HG03103 (cell line): ENCODE measurements around the gene YIPF1.
"Not testable (repeated sequence)": the region's sequence is repeated elsewhere in the genome, so short reads cannot be mapped to it uniquely, and the experiment has no call there.

Experiments used
- ATAC-seq: cut with Tn5 transposase; IDR thresholded peaks from one replicate; pipeline ENCODE4 v1.9.1; 2021; ENCODE audit warnings: low read depth; ENCODE audit not compliant: unreplicated experiment

The YIPF1 gene

DNA sequence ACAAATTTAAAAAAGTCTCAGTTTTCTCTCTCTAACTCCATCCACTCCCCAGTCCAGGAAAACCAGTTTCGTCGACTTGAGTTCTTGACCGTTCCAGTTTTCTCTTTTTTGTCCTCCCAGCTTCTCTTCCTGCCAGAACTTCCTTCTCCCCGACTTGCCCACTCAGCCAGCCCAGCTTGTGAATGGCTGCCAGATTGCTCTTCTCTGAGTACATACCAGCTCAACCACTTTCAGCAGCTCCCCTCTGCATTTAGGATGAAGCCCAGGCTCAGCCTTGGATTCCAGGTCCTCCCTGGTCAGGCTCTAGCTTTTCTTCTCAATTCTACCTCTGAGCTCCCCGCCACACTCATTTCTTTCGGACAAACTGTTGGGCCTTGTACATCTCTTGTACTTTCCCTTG, 5.8 kb upstream of the YIPF1 start:
- no peak for ATAC-seq

- ATAC-seq = no peak
Observed at GRCh38 chr1:53894644-53895043, 5.0 kb upstream of the YIPF1 start.

- no peak for ATAC-seq
Observed at GRCh38 chr1:53893999-53894636, 4.5 kb upstream of the YIPF1 start, which contains the start of gene DIO1. Gene DIO1, plus strand, starts transcription at chr1:53894187. Its CDS starts 24 bp downstream, at chr1:53894211.

DNA sequence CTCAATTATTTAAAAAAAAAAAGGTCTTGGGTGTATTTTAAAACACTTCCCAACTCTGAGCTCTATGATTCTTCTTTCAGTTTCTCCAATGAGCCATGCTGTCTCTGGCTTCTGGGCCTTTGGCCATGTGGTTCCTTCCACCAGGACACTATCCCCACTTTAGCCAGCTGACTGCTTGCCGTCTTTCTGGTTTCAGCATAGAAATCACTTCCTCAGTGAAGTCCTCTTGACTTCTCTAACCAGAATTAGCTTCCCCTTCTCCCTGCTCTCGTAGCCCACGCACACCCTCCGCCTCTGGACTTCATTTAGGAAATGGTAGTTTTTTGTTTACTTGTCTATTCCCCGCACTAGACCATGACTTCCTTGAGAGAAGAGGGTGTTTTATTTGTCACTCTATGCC, 3.3 kb upstream of the YIPF1 start:
- no peak for ATAC-seq

DNA sequence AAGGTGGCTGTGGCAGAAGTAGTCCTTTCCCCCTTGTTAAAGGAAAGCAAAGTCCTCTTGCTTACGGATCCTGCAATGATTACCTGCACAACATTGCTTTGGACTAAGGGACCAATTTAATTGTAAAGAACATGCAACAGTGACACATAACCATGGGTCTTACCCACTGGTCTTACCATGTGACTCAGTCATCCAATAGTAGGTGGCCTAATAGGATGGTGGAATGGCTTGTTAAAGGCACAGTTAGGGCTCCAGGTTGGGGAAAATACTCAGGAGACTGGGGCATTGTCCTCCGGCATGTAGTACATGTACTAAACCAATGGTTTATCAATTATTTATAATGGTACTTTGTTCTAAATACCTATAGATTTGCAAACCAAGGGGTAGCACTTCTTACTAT, 2.1 kb upstream of the YIPF1 start:
- no peak for ATAC-seq

DNA sequence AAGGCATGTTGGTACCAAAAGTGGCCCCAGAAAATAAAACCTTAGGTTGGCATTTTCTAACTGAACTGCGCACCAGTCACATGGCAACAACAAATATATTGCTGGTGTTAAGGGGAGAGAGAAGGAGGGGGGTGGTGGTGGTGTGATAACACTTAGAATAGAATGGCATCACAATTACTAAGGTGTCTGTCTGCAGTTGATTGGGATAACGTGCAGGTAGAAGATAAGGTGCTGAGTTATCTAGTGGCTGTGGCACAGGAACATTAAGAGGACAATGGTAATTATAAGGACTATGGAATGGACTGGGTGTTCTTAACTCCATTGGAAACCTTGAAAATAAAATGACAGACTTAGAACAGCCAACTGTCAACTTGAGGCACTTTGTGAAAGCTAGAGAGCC, 1.4 kb upstream of the YIPF1 start:
- no peak for ATAC-seq

- ATAC-seq = no peak
Observed at GRCh38 chr1:53890522-53890941, 935 bp upstream of the YIPF1 start.

DNA sequence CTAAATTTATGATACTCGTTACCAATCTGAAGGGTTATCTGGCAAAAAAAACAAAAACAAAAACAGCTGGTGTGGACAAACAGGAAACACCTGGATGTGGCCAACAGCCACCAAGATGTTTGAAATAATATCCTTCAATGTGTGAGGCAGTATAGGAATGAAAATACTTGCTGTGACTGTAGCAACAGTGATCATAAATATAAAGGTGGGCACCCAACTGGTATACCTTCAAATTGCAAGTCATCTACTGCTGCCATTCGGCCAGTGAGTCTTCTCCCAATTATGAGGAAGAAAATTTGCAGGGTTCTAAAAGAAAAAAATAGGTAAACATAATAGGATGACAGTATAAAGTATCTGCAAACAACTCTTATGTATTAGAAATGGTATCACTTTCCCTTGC, 916 bp downstream of the YIPF1 start:
- ATAC-seq = no peak

DNA sequence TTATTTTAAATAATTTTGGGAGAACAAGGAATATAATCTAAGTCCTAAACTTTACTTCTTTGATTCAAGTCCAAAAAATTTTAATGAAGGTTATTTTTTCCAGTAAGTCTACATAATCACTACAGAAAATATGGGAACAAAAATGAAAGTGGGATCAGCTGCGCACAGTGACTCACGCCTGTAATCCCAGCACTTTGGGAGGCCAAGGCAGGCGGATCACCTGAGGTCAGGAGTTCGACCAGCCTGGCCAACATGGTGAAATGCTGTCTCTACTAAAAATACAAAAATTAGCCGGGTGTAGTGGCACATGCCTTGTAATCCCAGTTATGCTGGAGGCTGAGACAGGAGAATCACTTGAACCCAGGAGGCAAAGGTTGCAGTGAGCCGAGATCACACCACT, 6.0 kb downstream of the YIPF1 start:
- not testable (repeated sequence) for ATAC-seq

- not testable (repeated sequence) for ATAC-seq
Observed at GRCh38 chr1:53881853-53882252, 7.7 kb downstream of the YIPF1 start.

DNA sequence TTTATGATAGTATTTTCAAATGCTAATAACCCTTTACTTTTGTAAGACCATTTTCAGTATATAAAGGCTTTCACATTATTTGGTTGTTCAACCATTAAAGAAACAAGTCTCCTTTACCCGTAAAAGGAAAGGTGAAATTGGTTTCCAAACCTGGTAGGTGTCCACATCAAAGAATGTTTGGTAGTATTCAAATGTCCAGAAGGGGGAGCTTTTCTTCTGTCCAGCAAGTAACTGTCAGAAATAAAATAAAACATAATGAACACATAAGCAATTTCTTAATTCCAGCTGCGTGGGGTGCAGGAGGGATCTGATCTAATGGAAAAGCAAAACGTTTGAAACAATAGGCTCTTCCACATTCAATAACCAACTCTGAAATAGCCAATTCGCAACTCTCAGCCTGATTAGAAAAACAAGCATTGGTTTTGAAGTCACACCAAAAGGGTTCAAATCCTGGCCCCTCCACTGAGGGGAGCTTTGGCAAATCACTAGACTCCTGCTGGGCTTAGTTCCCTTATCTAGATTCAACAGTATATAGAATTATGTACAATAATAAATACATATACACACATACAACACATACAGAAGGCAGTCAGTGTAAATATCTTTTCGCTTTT, 11.0 kb downstream of the YIPF1 start:
- ATAC-seq = no peak

GRCh38 chr1:53875150-53875549, 14.4 kb downstream of the YIPF1 start:
- ATAC-seq = not testable (repeated sequence)

- ATAC-seq = no peak
Observed at GRCh38 chr1:53871773-53872484, 17.7 kb downstream of the YIPF1 start.

GRCh38 chr1:53871221-53871620, 18.4 kb downstream of the YIPF1 start:
- ATAC-seq = no peak

GRCh38 chr1:53869454-53870117, 20.0 kb downstream of the YIPF1 start:
- no peak for ATAC-seq

DNA sequence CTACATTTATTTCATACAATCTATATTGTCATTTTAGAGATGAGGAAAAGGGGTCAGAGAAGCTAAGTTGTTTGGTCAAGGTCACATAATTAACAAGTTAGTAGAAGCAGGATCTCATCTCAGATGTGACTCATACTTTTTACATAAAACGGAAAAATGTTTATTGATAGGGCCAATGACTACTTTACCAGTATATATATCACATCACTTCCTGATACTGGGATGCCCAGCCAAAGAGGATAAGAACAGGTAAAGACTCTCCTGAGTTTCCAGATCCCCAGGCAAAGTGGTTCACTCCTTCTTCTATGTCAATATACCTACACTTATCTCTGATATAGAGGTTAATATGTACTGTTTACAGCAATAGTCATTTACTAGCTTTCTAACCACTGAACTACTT, 21.0 kb downstream of the YIPF1 start:
- no peak for ATAC-seq

- ATAC-seq = no peak
Observed at GRCh38 chr1:53862507-53862906, 27.1 kb downstream of the YIPF1 start.

DNA sequence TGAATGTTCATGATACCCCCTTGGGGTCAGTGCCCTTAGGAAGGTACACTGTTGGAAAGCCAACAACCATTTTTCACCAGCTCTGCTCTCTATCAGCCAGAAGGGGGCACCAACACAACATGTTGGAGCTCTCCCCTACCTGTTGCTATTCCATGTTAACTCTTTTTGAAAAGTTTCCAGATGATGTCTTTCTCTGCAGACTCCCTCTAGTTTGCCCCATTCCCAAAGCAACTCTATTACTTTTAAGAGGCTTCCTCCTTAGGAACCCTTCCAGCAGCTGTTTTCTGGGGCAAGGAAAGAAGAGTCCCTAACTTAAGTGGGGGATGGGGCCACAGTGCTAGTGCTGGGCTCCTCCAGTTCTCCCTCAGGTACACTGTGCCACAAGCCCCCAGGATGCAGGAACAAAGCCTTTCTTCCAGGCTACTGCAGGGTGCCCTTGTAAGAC, 28.6 kb downstream of the YIPF1 start:
- ATAC-seq = no peak

DNA sequence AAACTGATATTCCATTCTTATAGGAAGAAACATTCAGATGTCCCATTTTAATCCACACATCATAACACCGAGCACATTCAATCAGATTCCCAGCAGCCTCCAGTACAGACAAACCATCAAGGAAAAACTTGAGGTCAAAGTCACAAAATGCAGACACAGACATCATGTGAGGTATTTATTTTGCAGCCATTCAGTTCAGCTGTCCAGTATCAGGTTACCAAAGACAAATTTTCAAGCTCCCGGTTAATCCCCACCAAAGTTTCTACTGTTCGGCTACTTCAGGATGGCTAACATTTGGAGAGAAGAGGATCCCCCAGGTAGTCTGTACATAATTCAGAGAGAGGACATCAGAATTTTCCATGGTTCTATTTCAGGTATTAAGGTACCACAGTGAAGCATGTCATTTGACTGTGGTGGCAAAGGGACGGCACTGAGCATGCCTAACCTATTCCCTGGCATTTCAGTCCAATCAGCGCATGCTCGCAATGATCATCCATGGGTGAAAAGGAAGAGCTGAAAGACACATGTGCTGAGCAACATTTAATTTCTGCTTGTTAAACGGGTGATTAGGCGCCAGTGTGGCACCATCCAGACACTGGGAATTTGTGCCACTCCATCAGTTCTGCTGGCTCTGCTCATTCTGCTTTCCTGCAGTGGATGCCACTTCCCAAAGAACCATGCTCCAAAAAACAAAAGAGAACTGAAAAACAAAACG, 37.9 kb downstream of the YIPF1 start:
- no peak for ATAC-seq

GRCh38 chr1:53850082-53850673, 39.4 kb downstream of the YIPF1 start:
- ATAC-seq = no peak
